Keratinocyte (primary cell): ENCODE measurements around the gene YWHAE. TPM values are rescaled to one million over a fixed set of nuclear protein-coding genes. Genes with fewer than 3 reads are reported as not detected.
A peak's percentile ranks its signal among the peaks of the same experiment; 100 is the strongest.
"Not testable (repeated sequence)": the region's sequence is repeated elsewhere in the genome, so short reads cannot be mapped to it uniquely, and the experiment has no call there.

ENCODE experiments used
- DNase-seq: peaks from one replicate; pipeline ENCODE4 v3.0.0-alpha.2; 2011; ENCODE audit warnings: low read depth, missing footprints, low spot score
- FAIRE-seq: peaks from 2 replicates; lab custom pipeline; 2011; peaks lifted over from hg19 to GRCh38; lab: Jason Lieb, UNC
- H2AFZ ChIP-seq: 2 replicates; pipeline ENCODE4 v1.6.0; 2012; ENCODE audit warnings: low read length, control low read depth, inconsistent platforms; ENCODE audit not compliant: control insufficient read depth
- H3K27ac ChIP-seq: 2 replicates; pipeline ENCODE4 v1.5.1; 2011; ENCODE audit warnings: low read length; ENCODE audit not compliant: control insufficient read depth, insufficient read depth
- H3K27me3 ChIP-seq: 3 replicates; pipeline ENCODE4 v1.6.0; 2011; ENCODE audit warnings: low read length; ENCODE audit not compliant: control insufficient read depth, insufficient read depth; ENCODE audit errors: extremely low read depth
- H3K36me3 ChIP-seq, 2 experiments: 2 replicates in 1 of 2; 3 replicates in 1 of 2; pipeline ENCODE4 v1.5.1; 2011; ENCODE audit warnings: low read length in 2 of 2, mild to moderate bottlenecking in 1 of 2; ENCODE audit not compliant: control insufficient read depth in 2 of 2, insufficient read depth in 2 of 2; ENCODE audit errors: extremely low read depth in 1 of 2
- H3K4me1 ChIP-seq: 3 replicates; pipeline ENCODE4 v1.5.1; 2011; ENCODE audit warnings: low read length; ENCODE audit not compliant: control insufficient read depth, insufficient read depth; ENCODE audit errors: extremely low read depth
- H3K4me2 ChIP-seq: 3 replicates; pipeline ENCODE4 v1.6.0; 2011; ENCODE audit warnings: low read depth, low read length; ENCODE audit not compliant: control insufficient read depth, insufficient read depth; ENCODE audit errors: extremely low read depth
- H3K4me3 ChIP-seq, 3 experiments: fragments of 200-600 bp in 1 of 3; sonication (generic) in 1 of 3; 2 replicates in 2 of 3; 3 replicates in 1 of 3; pipeline ENCODE4 v1.5.1; 2011 to 2016; ENCODE audit warnings: low read length in 3 of 3, mild to moderate bottlenecking in 3 of 3, control low read depth in 2 of 3, inconsistent platforms in 1 of 3, low read depth in 1 of 3, mixed read lengths in 1 of 3, mixed run types in 1 of 3, moderate library complexity in 1 of 3; ENCODE audit not compliant: control insufficient read depth in 2 of 3, insufficient read depth in 2 of 3; ENCODE audit errors: extremely low read depth in 1 of 3
- H3K79me2 ChIP-seq: 2 replicates; pipeline ENCODE4 v1.6.0; 2012; ENCODE audit warnings: low read length; ENCODE audit not compliant: control insufficient read depth, insufficient read depth
- H3K9ac ChIP-seq: 3 replicates; pipeline ENCODE4 v1.6.0; 2011; ENCODE audit warnings: low read length; ENCODE audit not compliant: control insufficient read depth, insufficient read depth; ENCODE audit errors: extremely low read depth
- H3K9me1 ChIP-seq: 3 replicates; pipeline ENCODE4 v1.6.0; 2011; ENCODE audit warnings: low read length; ENCODE audit not compliant: control insufficient read depth, insufficient read depth; ENCODE audit errors: extremely low read depth
- H3K9me3 ChIP-seq: 2 replicates; pipeline ENCODE4 v1.5.1; 2012; ENCODE audit warnings: low read depth, low read length; ENCODE audit not compliant: control insufficient read depth
- H4K20me1 ChIP-seq: 3 replicates; pipeline ENCODE4 v1.6.0; 2011; ENCODE audit warnings: low read length; ENCODE audit not compliant: control insufficient read depth, insufficient read depth; ENCODE audit errors: extremely low read depth
- EZH2 ChIP-seq: IDR thresholded peaks from one replicate; pipeline ENCODE4 v1.6.1; 2012; ENCODE audit warnings: inconsistent platforms, mild to moderate bottlenecking, low read length, moderate library complexity
- dilution Hi-C: fragments of 300-500 bp; cut with MboI; formaldehyde crosslinking; loops from one replicate; pipeline ENCODE4 v1.7.0; 2020; ENCODE audit warnings: low sequenced_read_pairs; ENCODE audit not compliant: extremely low pct_ligation_motif_present
- polyA plus RNA-seq, 5 experiments: library from polyadenylated mRNA; depleted of rRNA in 3 of 5; stranded (reverse) in 3 of 5; stranded (forward) in 1 of 5; unstranded in 1 of 5; fragments of >200 nt; gene quantifications; 1 replicate in 1 of 5; 2 replicates in 3 of 5; 3 replicates in 1 of 5; pipeline versions ENCODE4 v1.2.1 to v1.2.3, GENCODE V29; 2011 to 2012; ENCODE audit warnings: missing spikeins in 2 of 5, low read depth in 1 of 5, low replicate concordance in 1 of 5
- TF ChIP-seq, protein P1 (sequence below), 3 experiments: IDR thresholded peaks in 1 of 3; conservative IDR thresholded peaks in 1 of 3; optimal IDR thresholded peaks in 1 of 3; 2 replicates in 2 of 3; 3 replicates in 1 of 3; pipeline versions ENCODE3 to v1.5.1; 2011; ENCODE audit warnings: low read length in 3 of 3, mild to moderate bottlenecking in 3 of 3, moderate library complexity in 2 of 3, control low read depth in 1 of 3, inconsistent platforms in 1 of 3; ENCODE audit not compliant: insufficient read depth in 2 of 3; ENCODE audit errors: extremely low read depth in 1 of 3

YWHAE gene
- polyA plus RNA-seq, 1 donor (not counting 4 experiments of a cell fraction or from before 2014, with no cell fraction given): 739 TPM

DNA sequence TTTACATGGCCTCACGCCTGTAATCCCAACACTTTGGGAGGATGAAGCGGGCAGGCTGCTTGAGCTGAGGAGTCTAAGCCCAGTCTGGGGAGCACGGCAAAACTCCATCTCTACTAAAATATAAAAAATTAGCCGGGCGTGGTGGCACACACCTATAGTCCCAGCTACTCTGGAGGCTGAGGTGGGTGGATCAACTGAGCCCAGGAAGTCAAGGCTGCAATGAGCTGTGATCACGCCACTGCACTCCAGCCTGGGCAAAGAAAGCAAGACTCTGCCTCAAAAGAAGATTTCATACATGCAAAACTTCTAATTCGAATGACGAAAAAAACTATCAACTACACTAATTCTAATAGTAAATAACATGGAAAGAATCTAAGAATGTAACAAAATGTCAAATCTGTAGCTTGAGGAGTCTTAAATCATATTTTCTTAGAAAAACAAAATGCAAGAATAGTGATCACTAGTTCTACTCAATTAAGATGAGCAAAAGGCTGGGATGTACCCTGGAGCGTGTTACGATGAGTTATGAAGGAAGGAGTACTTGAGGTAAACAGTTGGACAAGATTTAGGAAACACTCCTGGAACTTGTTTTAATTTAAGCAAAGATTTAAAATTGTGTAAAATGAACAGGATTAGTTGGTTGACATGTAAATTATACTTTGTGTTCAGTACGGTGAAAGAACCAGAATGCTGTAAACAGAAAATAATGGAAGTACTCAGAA is 20.7 kb downstream of the YWHAE start:
- FAIRE-seq: no peak
- Histone ChIP-seq H4K20me1 (peaks cover 92% of the 10 kb centered on the region), H3K4me3 (no peak overlapping the region), H3K4me2 (no peak overlapping the region), H3K4me1 (peaks cover 22% of the 10 kb centered on the region), H2AFZ (no peak overlapping the region), H3K9me3 (no peaks in the 10 kb centered on the region), H3K9me1 (peaks cover 8% of the 10 kb centered on the region), H3K9ac (no peak overlapping the region), H3K36me3 (peaks cover 5 to 11% of the 10 kb centered on the region in 2 experiments), H3K27ac (peak overlapping the region; percentile 54), H3K79me2 (peaks cover 99% of the 10 kb centered on the region), H3K27me3 (no peaks in the 10 kb centered on the region)
- dilution Hi-C loops: no loop called here
- TF ChIP-seq EZH2: no peak
- TF ChIP-seq, protein P1, sequence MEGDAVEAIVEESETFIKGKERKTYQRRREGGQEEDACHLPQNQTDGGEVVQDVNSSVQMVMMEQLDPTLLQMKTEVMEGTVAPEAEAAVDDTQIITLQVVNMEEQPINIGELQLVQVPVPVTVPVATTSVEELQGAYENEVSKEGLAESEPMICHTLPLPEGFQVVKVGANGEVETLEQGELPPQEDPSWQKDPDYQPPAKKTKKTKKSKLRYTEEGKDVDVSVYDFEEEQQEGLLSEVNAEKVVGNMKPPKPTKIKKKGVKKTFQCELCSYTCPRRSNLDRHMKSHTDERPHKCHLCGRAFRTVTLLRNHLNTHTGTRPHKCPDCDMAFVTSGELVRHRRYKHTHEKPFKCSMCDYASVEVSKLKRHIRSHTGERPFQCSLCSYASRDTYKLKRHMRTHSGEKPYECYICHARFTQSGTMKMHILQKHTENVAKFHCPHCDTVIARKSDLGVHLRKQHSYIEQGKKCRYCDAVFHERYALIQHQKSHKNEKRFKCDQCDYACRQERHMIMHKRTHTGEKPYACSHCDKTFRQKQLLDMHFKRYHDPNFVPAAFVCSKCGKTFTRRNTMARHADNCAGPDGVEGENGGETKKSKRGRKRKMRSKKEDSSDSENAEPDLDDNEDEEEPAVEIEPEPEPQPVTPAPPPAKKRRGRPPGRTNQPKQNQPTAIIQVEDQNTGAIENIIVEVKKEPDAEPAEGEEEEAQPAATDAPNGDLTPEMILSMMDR (optimal IDR thresholded peaks at IDR 0.05 in 1 of 3, IDR thresholded peaks at IDR 0.05 in 1 of 3, conservative IDR thresholded peaks at IDR 0.05 in 1 of 3; ENCODE audit: extremely low read depth in 1 of 3, insufficient read depth in 2 of 3, low read length in 3 of 3): no peak
- DNase-seq: no peak

DNA sequence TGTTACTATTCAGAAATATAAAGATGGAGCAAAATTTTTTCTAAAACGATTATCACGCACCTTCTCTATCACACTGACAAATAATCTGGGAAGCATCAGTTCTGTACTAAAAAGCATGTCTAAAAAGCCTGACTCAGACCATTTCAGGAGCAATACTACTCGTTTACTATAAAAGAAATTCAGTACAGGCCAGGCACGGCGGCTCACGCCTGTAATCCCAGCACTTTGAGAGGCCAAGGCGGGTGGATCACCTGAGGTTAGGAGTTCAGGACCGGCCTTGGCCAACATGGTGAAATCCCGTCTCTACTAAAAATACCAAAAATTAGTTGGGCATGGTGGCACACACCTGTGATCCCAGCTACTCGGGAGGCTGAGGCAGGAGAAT is 21.6 kb downstream of the YWHAE start:
- H3K79me2 ChIP-seq: peaks cover 99% of the 10 kb centered on the region
- H3K27ac ChIP-seq, H3K4me2 ChIP-seq, H3K9ac ChIP-seq, H3K9me1 ChIP-seq, DNase-seq, FAIRE-seq, H3K27me3 ChIP-seq, H2AFZ ChIP-seq, dilution Hi-C loops, H3K4me3 ChIP-seq, H3K9me3 ChIP-seq: not testable (repeated sequence)
- peaks cover 5 to 18% of the 10 kb centered on the region in 2 experiments for H3K36me3 ChIP-seq
- H3K4me1 ChIP-seq: peaks cover 22% of the 10 kb centered on the region
- peaks cover 92% of the 10 kb centered on the region for H4K20me1 ChIP-seq

DNA sequence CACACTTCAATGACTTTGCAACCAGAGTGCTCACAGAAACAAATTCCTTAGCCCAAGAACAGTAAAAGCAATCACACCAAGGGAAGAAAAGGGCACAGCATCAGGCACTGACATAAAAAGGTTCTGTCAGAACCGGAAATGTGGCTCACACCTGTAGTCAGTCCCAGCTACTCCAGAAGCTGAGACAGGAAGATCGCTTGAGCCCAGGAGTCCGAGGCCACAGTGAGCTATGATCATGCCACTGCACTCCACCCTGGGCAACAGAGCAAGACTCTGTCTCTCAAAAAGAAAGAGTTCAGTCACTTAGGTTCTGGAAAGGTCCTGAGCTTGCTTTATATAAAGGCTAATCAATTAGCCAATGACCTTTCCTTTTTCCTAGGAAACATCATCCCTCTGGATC is 22.7 kb downstream of the YWHAE start:
- TF ChIP-seq EZH2: no peak
- TF ChIP-seq, protein P1 (optimal IDR thresholded peaks at IDR 0.05 in 1 of 3, IDR thresholded peaks at IDR 0.05 in 1 of 3, conservative IDR thresholded peaks at IDR 0.05 in 1 of 3; ENCODE audit: extremely low read depth in 1 of 3, insufficient read depth in 2 of 3, low read length in 3 of 3): no peak
- Histone ChIP-seq H4K20me1 (peaks cover 92% of the 10 kb centered on the region), H3K9ac (no peak overlapping the region), H3K27ac (no peak overlapping the region), H3K9me3 (no peaks in the 10 kb centered on the region), H3K9me1 (peaks cover 8% of the 10 kb centered on the region), H3K27me3 (no peaks in the 10 kb centered on the region), H3K4me1 (peaks cover 22% of the 10 kb centered on the region), H3K36me3 (peaks cover 6 to 18% of the 10 kb centered on the region in 2 experiments), H3K4me3 (no peak overlapping the region), H3K4me2 (no peak overlapping the region), H3K79me2 (peaks cover 99% of the 10 kb centered on the region), H2AFZ (no peak overlapping the region)
- FAIRE-seq (no peak), DNase-seq (no peak)
- dilution Hi-C loops: no loop called here
